Measurements from ENCODE around the gene RUNX1.
"Not testable (repeated sequence)": the region's sequence is repeated elsewhere in the genome, so short reads cannot be mapped to it uniquely, and the experiment has no call there.

RUNX1 gene

DNA sequence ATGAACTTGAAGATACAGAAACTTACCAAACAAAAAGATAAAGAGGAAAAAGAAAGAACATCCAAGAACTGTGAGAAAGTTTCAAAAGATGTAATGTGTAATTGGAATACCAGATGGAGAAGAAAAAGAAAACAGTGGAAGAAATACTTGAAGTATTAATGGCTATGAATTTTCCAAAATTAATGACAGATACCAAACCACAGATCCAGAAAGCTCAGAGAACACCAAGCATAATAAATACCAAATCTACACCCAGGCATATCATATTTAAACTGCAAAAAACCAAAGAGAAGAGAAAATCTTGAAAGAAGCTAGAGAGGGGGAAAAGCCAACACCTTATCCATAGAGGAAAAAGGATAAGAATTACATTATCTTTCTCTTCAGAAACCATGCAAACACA lies 243.9 kb downstream of the RUNX1 start:
- DNase-seq (ENCODE audit: low read depth) = no peak

GRCh38 chr21:34804584-34804983 lies 244.5 kb downstream of the RUNX1 start:
- DNase-seq (ENCODE audit: low read depth) = not testable (repeated sequence)

DNA sequence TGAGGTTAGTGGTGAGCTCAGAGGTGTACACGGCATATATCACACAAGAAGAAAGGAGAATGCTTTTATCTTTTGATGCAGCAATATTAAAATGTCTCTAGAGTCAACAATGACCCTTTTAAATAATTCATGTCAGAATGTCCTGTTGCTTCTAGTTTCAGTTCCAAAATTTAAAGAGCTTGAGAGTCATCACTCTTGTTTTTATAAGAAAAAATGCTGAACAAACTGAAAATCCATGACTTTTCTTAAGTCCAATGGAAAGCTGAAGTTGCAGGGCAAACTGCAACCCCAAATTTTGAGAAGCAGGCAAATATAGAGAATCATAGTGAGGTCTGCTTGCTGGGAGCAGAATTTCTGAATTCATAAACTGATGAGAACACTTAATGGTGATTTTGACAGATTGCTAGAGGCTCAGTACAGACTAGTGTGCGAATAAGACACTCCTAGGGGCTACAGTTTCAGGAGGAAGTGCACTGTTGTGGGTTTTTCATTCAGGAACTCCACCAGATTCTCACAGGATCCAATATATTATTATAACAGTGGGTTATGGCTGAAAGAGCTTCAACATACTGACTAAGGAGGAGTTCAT lies 245.2 kb downstream of the RUNX1 start:
- no peak for DNase-seq (ENCODE audit: low read depth)

GRCh38 chr21:34802180-34802899 lies 246.8 kb downstream of the RUNX1 start:
- DNase-seq (ENCODE audit: low read depth) = no peak

DNA sequence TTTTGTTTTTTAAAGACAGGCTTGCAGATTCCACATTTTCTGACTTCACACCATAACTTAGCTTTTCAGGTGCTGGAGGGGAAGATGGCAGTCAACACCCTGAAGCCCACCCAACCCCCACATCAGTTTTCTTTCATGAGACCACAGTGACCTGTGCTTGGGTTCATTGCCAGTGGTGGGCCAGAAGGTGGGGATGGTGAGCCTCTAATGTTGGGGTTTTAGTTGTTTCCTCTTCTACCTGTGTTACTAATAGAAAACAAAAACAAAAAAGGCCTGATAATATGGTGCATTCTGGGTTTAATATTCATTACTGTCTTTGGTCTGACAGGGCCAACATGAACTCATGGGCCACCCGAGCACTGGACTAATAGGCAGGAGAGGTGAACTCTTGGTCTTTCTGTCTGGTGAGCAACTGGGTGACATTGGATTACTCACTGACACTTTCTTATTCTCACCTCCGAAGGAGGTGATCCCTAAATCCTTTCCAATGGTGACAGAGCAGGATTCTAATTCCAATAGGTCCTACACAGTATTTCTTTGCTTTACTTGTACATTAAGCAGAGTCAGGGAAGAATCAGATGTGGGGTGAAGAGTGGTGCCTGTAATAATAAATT lies 247.5 kb downstream of the RUNX1 start:
- no peak for DNase-seq (ENCODE audit: low read depth)

DNA sequence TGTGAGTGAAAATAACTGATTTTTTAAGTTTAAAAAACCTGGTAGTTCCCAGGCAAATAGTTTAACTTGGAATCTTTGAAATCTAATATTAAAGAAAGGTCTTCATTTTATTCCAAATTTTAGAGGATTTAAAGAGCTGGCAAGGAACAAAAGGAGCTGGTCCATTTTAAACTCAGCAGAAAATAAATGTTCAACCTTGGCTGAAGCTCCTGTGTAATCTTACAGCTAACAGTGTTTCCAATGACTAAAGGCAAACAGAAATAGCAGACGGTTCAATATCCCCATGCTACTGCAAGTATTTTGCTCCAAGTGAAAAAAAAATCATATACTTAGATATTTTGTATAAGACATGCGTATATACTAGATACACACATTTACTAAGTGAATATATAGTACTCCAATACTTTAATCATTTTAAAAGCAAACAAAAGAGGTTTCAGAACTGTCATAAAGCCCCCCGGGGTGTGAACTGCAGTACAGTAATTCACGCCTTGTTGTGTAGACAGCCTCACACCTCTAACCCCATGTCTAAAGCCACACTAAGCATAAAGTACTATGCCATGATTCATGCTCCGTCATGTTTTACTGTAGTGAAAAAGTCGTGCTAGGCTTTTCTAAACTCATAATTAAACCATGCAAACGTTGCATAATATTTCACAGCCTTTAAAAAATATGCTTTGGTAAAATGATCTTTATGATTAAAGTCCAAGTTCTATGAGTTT lies 248.1 kb downstream of the RUNX1 start:
- DNase-seq (ENCODE audit: low read depth) = no peak

DNA sequence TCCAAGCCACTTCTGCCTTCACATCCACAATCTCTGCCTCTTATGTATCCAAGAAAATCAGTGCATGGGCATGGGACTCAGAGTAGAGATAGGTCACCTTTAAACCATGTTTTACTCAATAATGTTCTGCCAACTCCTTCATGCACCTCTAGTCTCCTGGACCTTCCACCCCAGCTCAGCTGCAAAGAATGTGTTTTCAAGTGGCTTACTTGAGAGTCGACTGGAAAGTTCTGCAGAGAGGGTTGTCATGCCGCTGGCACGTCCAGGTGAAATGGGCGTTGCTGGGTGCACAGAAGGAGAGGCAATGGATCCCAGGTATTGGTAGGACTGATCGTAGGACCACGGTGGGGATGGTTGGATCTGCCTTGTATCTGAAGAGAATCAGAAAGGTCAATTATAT lies 250.0 kb downstream of the RUNX1 start:
- no peak for DNase-seq (ENCODE audit: low read depth)

GRCh38 chr21:34797921-34798535 lies 251.1 kb downstream of the RUNX1 start:
- no peak for DNase-seq (ENCODE audit: low read depth)

DNA sequence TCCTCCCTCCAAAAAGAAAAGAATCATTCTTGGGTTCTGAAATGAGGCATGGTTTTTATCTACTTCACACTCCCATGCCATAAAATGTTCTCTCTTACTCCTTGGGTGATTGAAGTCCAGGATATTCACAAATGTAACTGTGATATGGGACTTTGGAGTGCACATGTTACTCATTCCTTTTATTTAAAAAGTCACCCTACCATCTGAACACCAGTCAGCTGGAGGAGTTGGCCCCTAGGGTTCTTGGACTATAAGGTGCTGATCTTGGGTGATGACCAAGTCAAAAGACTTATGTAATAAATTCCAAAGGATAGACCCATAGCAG lies 251.9 kb downstream of the RUNX1 start:
- no peak for DNase-seq (ENCODE audit: low read depth)

DNA sequence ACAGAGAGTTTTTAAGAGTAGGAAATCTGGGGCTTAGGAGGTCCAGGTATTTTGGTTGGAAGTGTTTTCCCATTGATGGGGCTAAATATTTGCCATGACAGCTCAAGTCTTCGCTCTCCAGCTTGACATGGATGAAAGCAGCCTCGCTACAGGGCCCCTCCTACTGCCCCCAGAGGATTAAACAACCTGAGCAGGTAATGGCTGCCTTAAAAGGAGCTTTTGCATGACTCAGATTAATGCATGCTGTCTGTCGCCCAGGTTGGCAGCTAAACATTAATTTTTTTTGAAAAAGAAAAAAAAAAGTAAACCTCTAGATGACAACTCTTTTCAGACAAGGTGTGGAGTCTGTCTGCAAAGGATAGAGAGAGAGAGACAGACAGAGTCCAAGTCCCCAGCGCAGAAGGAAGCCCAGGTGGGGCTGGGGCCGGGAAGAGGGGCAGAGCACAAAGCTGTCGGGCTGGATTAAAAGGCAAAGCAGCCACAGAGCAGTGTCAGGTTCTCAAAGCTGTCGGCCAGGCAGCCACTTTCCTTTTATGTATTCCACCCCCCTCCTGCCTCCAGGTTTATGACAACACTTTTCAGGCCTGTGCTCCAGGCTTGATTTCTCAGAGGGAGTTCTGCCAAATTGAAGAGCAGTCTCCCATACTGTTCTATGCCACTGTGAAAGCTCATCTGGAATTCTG lies 252.4 kb downstream of the RUNX1 start:
- DNase-seq (ENCODE audit: low read depth) = no peak

DNA sequence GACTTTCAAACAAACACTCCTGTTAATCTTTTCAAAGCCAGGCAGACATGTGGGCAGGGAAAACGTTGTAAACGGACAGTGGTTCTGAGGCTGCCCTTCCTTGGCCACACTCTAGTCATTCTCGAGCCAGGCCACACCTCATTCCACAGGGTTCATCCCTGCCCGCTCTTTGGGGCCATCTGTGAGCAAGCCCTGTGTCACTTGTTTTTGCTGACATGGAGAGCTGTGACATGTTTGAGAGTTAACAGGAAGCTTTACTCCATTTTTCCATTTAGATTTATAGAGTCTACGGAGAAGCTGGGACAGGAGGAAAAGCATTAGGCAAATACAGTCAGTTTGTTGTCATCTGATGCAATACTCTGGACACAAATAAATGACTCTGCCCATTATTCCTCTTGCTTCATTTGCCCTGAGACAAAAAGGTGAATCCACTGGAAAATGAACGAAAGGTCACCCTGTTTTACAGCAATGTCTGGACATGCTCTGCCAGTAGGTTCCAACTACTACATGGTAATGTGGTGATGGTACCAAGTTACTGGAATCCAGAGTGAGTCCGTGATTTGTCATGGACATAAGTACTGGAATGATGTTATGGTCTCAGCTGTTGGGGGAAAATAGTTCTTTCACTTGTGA lies 253.4 kb downstream of the RUNX1 start:
- DNase-seq (ENCODE audit: low read depth) = no peak

DNA sequence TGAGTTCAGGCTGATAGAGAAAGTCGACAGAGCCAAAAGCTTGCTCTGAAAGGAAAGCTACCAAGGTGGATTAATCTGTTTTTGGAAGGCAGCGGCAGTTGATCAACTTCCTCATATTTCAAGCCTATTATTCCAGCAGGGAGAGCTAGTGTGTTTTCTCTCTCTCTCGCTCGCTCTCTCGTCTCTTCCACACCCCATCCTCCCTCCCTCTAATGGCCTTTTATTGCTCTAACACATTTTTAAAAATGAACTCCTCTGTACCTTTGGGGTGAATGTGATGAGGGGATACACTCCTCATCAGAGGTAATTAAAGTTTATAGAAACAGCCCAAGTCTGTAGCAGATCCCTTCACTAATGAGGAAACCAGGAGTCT lies 253.9 kb downstream of the RUNX1 start:
- no peak for DNase-seq (ENCODE audit: low read depth)

GRCh38 chr21:34794686-34795085 lies 254.4 kb downstream of the RUNX1 start:
- DNase-seq (ENCODE audit: low read depth) = no peak

GRCh38 chr21:34793471-34793870 lies 255.6 kb downstream of the RUNX1 start:
- no peak for DNase-seq (ENCODE audit: low read depth)

GRCh38 chr21:34792504-34793089 lies 256.5 kb downstream of the RUNX1 start:
- DNase-seq (ENCODE audit: low read depth) = no peak

GRCh38 chr21:34791776-34792503 lies 257.2 kb downstream of the RUNX1 start:
- DNase-seq (ENCODE audit: low read depth) = no peak

- DNase-seq (ENCODE audit: low read depth) = no peak
Measured at GRCh38 chr21:34790834-34791233, 258.3 kb downstream of the RUNX1 start.

DNA sequence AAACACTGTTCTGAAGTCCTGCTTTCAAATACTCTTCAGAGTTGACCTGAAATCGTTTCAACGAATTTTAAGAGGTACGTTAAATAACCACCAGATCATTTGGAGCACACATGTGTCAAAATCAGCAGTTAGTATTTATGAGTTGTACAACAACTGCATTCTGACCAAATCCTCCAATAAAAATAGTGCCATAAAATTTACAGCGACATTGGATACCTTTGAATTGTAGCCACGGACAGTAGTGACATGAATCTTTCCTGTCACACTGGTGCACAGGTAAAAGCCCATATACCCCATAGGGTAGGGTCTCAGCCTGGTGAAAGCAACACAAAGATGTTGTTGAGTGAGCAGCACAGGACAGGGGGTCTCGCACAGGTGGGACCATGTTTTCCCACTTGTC lies 258.8 kb downstream of the RUNX1 start:
- DNase-seq (ENCODE audit: low read depth) = no peak

DNA sequence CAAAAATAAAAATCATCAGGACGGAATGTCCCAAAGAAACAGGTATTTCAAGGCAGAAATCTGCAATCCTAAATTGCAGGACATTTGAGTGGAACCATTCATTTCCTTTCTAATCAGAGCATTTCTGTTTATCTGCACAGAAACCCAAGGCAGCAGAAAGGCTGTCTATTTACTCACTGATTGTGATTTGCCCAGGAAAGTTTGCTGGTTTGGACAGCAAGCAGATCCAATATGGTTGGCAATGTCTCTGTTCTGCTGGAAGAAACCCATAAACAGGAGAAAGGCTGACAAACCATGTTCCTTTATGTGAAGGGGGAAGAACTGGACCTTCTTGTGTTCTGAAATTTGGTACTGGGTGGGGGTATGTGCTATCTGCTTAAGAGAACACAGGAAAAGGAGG lies 260.2 kb downstream of the RUNX1 start:
- DNase-seq (ENCODE audit: low read depth) = no peak

DNA sequence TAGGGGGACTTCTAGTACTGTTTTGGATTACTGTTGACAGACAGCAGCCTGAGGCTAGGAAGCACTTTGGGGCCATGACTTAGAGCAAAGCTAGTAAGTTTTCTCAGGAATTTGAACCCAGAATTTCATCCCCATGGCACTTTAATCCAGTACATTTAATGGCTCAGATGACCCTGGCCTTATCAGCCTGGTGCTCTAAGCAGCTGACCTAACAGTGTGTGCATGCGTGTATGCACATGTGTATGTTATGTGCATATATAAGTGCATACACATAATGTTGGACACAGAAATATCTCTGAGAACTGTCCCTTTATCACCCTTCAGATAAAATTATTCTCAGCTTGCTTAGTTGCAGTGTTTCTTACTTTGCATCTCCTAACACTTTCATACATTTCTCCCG lies 265.3 kb downstream of the RUNX1 start:
- DNase-seq (ENCODE audit: low read depth) = no peak
